ENCODE data around the gene DCAF11.

GRCh38 chr14:24095271-24096068 lies 19.1 kb upstream of the DCAF11 start:
- TF ChIP-seq CTCF (conservative IDR thresholded peaks at IDR 0.05; ENCODE audit: low read depth, low read length) (no peak), EZH2 (IDR thresholded peaks at IDR 0.05; ENCODE audit: borderline replicate concordance, low read depth, low read length, poor library complexity, severe bottlenecking) (no peak)
